Uterus (tissue), 2 donors: ENCODE measurements around the gene FAIM2.

Source experiments
- POLR2A ChIP-seq, 2 donors: fragments of 450-650 bp; IDR thresholded peaks; one replicate each; pipeline ENCODE4 v1.6.1; 2016; ENCODE audit warnings: antibody characterized with exemption in 2 of 2, mild to moderate bottlenecking in 1 of 2, moderate library complexity in 1 of 2
- TF ChIP-seq, protein P1 (sequence below), 4 experiments: fragments of 200-600 bp in 2 of 4; fragments of 450-650 bp in 2 of 4; sonication (generic) in 2 of 4; IDR thresholded peaks; one replicate each; pipeline ENCODE4 v1.5.1; 2016 to 2019; ENCODE audit warnings: antibody characterized with exemption in 4 of 4, mild to moderate bottlenecking in 2 of 4, moderate library complexity in 1 of 4

GRCh38 chr12:49901986-49902385 lies 1.7 kb downstream of the FAIM2 start:
- no peak for TF ChIP-seq POLR2A (IDR thresholded peaks at IDR 0.05)
- TF ChIP-seq, protein P1, sequence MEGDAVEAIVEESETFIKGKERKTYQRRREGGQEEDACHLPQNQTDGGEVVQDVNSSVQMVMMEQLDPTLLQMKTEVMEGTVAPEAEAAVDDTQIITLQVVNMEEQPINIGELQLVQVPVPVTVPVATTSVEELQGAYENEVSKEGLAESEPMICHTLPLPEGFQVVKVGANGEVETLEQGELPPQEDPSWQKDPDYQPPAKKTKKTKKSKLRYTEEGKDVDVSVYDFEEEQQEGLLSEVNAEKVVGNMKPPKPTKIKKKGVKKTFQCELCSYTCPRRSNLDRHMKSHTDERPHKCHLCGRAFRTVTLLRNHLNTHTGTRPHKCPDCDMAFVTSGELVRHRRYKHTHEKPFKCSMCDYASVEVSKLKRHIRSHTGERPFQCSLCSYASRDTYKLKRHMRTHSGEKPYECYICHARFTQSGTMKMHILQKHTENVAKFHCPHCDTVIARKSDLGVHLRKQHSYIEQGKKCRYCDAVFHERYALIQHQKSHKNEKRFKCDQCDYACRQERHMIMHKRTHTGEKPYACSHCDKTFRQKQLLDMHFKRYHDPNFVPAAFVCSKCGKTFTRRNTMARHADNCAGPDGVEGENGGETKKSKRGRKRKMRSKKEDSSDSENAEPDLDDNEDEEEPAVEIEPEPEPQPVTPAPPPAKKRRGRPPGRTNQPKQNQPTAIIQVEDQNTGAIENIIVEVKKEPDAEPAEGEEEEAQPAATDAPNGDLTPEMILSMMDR (IDR thresholded peaks at IDR 0.05): no peak
